ENCODE data around the gene WDR88. TPM values are rescaled to one million over a fixed set of nuclear protein-coding genes. Genes with fewer than 3 reads are reported as not detected.

WDR88 gene
- total RNA-seq, 1 donor from 2014 or later: not detected

Other genes with a start within 250 kb of the WDR88 start
- 17.7 and 18.9 TPM in 2 replicates for gene CEP89, start 160.2 kb upstream of the WDR88 start, total RNA-seq
- 8.7 and 9.0 TPM in 2 replicates for gene FAAP24, start 159.9 kb upstream of the WDR88 start, total RNA-seq
- gene RHPN2, start 67.2 kb upstream of the WDR88 start, total RNA-seq: 0.48 and 0.66 TPM in 2 replicates
- gene GPATCH1, start 50.9 kb upstream of the WDR88 start, total RNA-seq: 12.3 and 14.1 TPM in 2 replicates
- 0.25 and 0.84 TPM in 2 replicates for gene LRP3, start 62.2 kb downstream of the WDR88 start, total RNA-seq
- gene SLC7A10, start 93.7 kb downstream of the WDR88 start, total RNA-seq: not detected in 2 replicates
- 0.07 and 0.09 TPM in 2 replicates for gene CEBPA, start 170.4 kb downstream of the WDR88 start, total RNA-seq
- 22.0 and 22.3 TPM in 2 replicates for gene CEBPG, start 241.6 kb downstream of the WDR88 start, total RNA-seq

All from T-helper 2 cell treated with Interferon-gamma antibody and Interleukin-4, amounts not matched to agents 100 ng/mL and 5 ng/mL, for 36 hours (primary cell).